GM20431 (cell line): ENCODE results near the gene PRDM16.
"Not testable (repeated sequence)": the region's sequence is repeated elsewhere in the genome, so short reads cannot be mapped to it uniquely, and the experiment has no call there.

Experiments
- in situ Hi-C: fragments of 300-500 bp; cut with MseI, MboI; formaldehyde crosslinking; loops from one replicate; pipeline ENCODE4 v1.15.0; 2020; ENCODE audit warnings: low sequenced_read_pairs; ENCODE audit not compliant: unreplicated experiment

Gene PRDM16

GRCh38 chr1:3151456-3151855 lies 82.5 kb downstream of the PRDM16 start:
- in situ Hi-C loops = no loop called here

- in situ Hi-C loops = no loop called here
Observed at GRCh38 chr1:3152143-3152542, 83.1 kb downstream of the PRDM16 start.

GRCh38 chr1:3153197-3153596 lies 84.2 kb downstream of the PRDM16 start:
- in situ Hi-C loops = no loop called here

GRCh38 chr1:3153902-3154795 lies 85.1 kb downstream of the PRDM16 start:
- in situ Hi-C loops = no loop called here

GRCh38 chr1:3155056-3155925 lies 86.3 kb downstream of the PRDM16 start:
- in situ Hi-C loops = no loop called here

GRCh38 chr1:3155926-3156220 lies 86.9 kb downstream of the PRDM16 start:
- in situ Hi-C loops = no loop called here

- in situ Hi-C loops = no loop called here
Observed at GRCh38 chr1:3156936-3157335, 87.9 kb downstream of the PRDM16 start.

GRCh38 chr1:3158347-3158746 lies 89.3 kb downstream of the PRDM16 start:
- in situ Hi-C loops = no loop called here

GRCh38 chr1:3159121-3159520 lies 90.1 kb downstream of the PRDM16 start:
- in situ Hi-C loops = no loop called here

- in situ Hi-C loops = no loop called here
Observed at GRCh38 chr1:3159996-3160395, 91.0 kb downstream of the PRDM16 start.

GRCh38 chr1:3160647-3161145 lies 91.7 kb downstream of the PRDM16 start:
- in situ Hi-C loops = no loop called here

GRCh38 chr1:3161176-3161840 lies 92.3 kb downstream of the PRDM16 start:
- in situ Hi-C loops = no loop called here

GRCh38 chr1:3162322-3162882 lies 93.4 kb downstream of the PRDM16 start:
- in situ Hi-C loops = no loop called here

- in situ Hi-C loops = no loop called here
Observed at GRCh38 chr1:3163356-3163755, 94.4 kb downstream of the PRDM16 start.

- in situ Hi-C loops = no loop called here
Observed at GRCh38 chr1:3164671-3165070, 95.7 kb downstream of the PRDM16 start.

GRCh38 chr1:3165189-3165588 lies 96.2 kb downstream of the PRDM16 start:
- in situ Hi-C loops = not testable (repeated sequence)

GRCh38 chr1:3166206-3166918 lies 97.4 kb downstream of the PRDM16 start:
- in situ Hi-C loops = no loop called here

GRCh38 chr1:3167255-3167654 lies 98.3 kb downstream of the PRDM16 start:
- in situ Hi-C loops = no loop called here

- in situ Hi-C loops = no loop called here
Observed at GRCh38 chr1:3168678-3169077, 99.7 kb downstream of the PRDM16 start.
